Measurements from ENCODE around the gene ZBTB7C. TPM values are rescaled to one million over a fixed set of nuclear protein-coding genes. Genes with fewer than 3 reads are reported as not detected.
A peak's percentile ranks its signal among the peaks of the same experiment; 100 is the strongest.

The ZBTB7C gene
- total RNA-seq, 1 experiment from 2014 or later: 0.10 TPM

DNA sequence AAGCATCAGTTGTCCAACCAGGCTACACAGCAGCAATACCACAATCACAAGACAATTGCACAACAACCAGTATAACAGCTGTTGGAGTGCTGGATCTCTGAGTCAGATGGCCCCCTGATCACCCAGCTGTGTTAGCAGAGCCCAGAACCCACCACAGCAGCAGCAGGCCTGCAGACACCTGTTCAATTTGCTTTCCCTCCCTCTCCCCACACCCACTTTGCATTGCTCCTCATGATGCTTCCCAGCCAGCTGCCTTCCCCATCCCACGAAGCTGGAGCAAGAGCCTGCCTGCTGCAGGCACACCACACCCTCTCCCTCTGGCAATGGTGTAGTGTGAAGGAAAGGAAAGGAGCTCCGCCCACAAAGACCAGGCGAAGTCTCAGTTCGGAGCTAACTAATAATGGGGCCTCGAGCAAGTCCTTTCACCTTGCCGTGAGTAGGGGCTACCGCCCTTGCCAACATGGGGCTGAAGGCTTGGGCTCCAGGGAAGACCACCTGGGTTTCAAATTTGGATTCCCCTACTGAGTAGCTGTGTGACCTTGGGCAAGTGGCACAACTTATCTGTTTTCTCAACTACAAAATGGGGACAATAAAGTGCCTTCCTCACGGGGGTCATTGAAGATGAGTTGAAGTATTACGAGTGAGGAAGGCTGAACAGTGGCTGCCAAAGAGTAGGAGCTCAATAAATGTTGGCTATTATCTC lies 19.4 kb upstream of the ZBTB7C start:
- DNase-seq: no peak
- Histone ChIP-seq H3K9me3 (no peaks in the 10 kb centered on the region), H3K4me3 (no peak overlapping the region), H3K36me3 (no peaks in the 10 kb centered on the region), H3K27me3 (no peaks in the 10 kb centered on the region; the same call in 1 of the 2 replicates)

DNA sequence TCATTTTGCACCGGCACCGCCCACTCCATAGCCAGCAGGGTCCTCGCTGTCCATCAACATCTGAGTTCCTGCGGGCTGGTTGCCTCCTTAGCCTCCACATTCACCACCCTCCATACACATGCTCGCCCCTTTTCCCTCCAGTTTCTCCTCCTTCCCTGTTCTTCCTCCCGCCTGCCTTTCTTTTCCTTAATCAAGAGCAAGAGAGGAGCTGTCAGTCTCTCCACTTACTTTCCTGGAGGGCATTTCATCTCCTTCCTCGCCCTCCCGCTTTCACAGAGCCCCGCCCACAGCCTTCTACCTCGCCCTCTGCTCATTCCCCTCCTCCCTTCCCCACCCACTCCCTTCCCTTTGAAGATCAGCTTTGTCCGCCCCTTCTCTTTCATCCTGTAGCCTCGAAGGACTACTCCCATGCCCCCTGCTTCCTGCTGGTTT lies 13.8 kb upstream of the ZBTB7C start:
- Histone ChIP-seq H3K9me3 (no peaks in the 10 kb centered on the region), H3K36me3 (no peaks in the 10 kb centered on the region), H3K27me3 (peaks cover 3% of the 10 kb centered on the region; the same call in 1 of the 2 replicates), H3K4me3 (no peak overlapping the region)
- no peak for DNase-seq

DNA sequence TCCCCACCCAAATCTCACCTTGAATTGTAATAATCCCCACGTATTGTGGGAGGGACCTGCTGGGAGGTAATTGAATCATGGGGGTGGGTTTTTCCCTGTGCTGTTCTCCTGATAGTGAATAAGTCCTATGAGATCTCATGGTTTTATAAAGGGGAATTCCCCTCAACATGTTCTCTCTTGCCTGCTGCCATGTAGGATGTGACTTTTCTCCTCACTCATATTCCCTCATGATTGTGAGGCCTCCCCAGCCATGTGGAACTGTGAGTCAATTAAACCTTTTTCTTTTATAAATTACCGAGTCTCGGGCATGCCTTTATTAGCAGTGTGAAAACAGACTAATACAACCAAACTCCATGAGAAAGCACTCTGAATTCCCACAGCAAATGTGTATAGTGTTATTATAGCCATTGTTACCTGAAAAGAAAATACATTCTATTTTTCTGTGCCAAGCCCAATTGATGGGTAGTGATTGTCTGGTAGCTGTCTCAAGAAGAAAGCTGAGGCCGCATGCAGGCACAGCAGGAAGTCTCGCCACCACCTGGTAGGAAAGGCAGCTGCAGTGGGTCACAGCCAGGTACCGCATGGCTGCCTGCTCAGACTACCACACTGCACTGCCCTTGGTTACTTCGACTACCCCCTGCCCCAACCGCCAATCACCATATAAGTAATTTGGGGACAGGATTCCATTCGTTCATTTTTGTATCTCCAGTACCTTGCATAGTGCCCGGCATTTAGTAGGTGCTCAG lies 10.3 kb upstream of the ZBTB7C start:
- H3K27me3 ChIP-seq: 0 out of 2 replicates have a peak, but pooled peaks cover 3% of the 10 kb centered on the region
- DNase-seq: no peak
- no peaks in the 10 kb centered on the region for H3K9me3 ChIP-seq
- H3K36me3 ChIP-seq: no peaks in the 10 kb centered on the region
- H3K4me3 ChIP-seq: no peak overlapping the region

DNA sequence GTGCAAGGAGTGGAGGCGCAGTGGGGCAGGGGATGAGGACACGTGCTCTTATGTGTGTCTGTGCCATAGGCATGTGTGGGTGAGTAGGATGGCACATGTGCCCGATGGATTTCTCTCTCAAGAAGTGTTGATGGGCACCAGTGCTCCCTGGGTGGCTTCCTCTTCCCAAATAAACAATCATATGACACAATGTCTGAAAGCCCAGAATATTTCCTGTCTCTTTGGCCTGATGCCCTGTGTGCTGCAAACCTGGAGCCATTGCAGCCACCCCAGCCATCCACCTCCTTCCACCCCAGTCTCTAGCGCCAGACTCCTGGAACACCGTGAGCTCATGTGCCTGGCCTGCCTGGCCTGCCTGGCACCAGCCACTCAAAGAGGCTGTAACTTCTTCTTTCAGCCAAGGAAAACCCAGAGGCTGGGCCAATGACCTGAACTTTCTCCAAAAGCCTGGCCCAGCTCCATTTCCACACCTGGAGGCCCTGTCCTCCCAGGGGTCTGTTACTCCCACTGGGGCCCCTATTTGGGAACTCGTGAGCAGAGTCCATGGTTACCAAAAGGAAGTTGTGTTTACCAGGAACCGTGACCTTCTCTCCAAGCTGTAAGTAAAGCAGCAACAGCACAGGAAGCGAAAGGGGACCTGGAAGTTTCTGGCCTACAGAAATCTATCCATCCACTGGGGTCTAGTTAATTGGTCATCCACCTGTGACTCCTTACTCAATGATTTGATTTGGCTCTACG lies 9.5 kb upstream of the ZBTB7C start:
- Histone ChIP-seq H3K36me3 (no peaks in the 10 kb centered on the region), H3K9me3 (no peaks in the 10 kb centered on the region), H3K4me3 (no peak overlapping the region), H3K27me3 (0 out of 2 replicates have a peak, but pooled peaks cover 3% of the 10 kb centered on the region)
- peak; percentile 60 for DNase-seq

DNA sequence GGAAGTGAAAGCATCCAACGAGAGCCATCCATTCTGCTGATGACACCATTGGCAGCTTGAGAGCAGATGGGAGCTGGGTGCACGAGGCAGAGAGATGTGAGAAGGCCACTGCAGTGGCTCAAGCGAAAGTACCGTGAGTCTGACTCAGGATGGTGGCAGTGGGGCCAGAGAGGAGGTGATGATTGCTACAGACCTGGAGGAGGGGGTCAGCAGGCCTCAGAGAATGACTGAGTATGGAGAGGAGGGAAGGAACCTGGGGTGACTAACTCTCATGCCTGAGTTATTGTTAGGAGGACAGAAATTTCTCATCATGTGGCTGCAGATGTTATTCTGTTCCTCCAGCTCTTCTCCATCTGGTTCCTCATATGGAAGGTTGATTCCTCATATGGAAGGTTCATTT lies 8.8 kb upstream of the ZBTB7C start:
- Histone ChIP-seq H3K9me3 (no peaks in the 10 kb centered on the region), H3K4me3 (no peak overlapping the region), H3K36me3 (no peaks in the 10 kb centered on the region), H3K27me3 (no peaks in the 10 kb centered on the region)
- no peak for DNase-seq

DNA sequence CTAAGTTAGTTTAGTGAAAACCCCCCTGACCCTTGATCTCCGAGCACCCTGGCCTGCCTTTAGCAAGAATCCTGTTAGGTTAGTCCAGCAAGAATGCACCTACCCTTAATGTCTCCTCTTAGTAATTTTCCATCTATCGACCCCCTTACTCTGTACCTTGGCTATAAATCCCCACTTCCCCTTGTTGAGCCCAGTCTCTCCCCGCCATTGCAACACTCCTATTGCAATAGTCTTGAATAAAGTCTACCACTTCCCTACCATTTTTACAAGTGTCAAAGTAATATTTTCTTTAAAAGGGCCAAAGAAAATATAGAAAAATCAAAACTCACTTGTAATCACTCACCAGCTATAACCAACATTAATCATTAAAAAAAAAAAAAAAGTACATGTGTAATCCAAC lies 4.2 kb upstream of the ZBTB7C start:
- Histone ChIP-seq H3K27me3 (peaks cover 17% of the 10 kb centered on the region), H3K9me3 (no peaks in the 10 kb centered on the region), H3K36me3 (no peaks in the 10 kb centered on the region), H3K4me3 (no peak overlapping the region)
- DNase-seq: no peak

DNA sequence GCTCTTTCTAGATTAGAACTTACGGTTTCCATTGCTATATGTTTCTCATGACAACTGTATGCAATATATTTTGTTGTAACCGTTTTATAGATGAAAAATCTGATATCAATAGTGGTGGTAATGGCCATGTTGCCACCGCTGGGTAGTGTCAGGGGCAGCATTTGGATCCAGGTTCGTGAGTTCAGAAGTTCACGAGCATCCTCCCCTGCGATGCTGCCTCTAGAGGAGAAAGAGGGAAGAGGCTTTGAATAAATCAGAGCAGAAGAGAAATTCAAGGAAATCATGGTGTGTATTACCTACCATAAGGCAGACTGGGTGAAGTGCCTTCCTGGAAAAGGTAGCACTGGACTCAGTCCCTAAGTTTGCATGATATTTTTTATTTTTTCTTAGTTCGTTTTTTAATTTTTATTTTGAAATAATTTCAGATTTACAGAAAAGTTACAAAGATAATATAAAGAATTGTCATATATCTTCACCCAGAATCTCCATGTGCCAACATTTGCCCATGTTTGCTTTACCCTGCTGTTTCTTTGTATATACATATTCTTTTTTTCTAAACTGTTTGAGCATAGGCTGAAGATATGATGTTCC lies 3.3 kb upstream of the ZBTB7C start:
- Histone ChIP-seq H3K27me3 (peaks cover 17% of the 10 kb centered on the region), H3K36me3 (no peaks in the 10 kb centered on the region), H3K4me3 (no peak overlapping the region), H3K9me3 (no peaks in the 10 kb centered on the region)
- DNase-seq: peak; percentile 28

DNA sequence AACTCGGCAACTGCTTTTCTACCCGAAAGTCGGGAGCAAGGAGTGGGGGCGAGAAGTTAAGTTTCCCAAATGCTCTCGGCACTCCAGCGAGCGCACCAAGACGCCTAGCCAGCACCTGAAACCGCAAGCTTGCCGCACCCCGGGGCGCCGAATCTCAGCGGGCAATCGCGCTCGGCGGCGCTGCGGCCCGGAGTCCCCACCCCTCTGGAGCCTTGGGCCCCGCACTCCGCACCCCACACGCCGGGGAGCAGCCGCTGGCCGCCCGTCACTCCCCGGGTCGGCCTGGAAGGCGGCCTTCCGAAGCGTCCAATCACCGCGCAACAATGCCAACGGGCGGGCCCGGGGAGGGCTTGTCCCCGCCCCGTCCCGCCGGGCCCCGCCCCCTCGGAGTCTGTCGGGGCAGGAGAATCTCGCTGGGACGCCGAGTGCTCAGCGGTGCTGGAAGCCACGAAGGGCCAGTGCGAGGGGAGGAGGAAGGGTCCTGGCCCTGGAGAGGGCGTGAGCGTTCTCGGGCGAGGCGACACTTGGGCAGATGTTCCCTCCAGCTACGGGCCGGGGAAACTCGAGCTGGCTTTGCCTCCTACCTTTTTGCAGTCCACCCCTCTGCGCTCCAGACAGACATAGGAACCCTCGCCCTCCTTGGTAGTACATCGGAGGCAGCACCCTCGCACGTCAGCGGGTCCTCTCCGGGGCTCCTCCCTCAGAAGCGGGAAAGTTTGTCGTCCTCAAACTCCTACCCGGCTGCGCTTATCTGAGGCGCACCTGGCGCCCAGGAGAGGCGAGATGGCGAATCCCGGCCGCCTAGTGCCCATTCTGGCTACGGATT lies 1.1 kb upstream of the ZBTB7C start:
- Histone ChIP-seq H3K36me3 (no peaks in the 10 kb centered on the region), H3K27me3 (peaks cover 17% of the 10 kb centered on the region), H3K9me3 (no peaks in the 10 kb centered on the region), H3K4me3 (peak overlapping the region; percentile 58)
- DNase-seq: peak; percentile 83

DNA sequence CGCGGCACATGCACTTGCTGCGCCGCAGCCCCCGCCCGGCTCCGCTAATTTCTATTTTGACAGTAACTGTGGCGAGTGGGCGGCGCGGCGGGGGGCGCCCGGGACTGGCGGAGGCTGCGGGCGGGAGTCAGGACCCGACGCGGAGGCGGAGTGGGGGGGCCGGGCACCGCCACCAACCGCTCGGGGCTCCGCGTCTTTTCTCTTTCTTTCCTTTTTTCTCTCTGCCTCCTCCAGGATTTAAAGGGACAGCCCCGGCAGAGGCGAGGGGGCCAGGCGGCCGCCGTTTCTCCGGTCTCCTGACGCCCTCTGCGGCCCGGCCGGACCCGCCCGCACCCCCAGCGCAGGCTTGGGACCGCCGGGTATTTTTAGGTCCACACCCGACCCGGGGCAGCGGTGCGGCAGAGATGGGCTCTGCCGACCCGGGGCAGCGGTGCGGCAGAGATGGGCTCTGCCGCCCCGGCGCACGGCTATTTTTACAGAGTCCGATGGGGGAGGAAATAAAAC lies 460 bp upstream of the ZBTB7C start:
- peak; percentile 28 for DNase-seq
- H3K27me3 ChIP-seq: peaks cover 17% of the 10 kb centered on the region
- H3K4me3 ChIP-seq: peak overlapping the region; percentile 58
- H3K9me3 ChIP-seq: no peaks in the 10 kb centered on the region
- H3K36me3 ChIP-seq: no peaks in the 10 kb centered on the region

DNA sequence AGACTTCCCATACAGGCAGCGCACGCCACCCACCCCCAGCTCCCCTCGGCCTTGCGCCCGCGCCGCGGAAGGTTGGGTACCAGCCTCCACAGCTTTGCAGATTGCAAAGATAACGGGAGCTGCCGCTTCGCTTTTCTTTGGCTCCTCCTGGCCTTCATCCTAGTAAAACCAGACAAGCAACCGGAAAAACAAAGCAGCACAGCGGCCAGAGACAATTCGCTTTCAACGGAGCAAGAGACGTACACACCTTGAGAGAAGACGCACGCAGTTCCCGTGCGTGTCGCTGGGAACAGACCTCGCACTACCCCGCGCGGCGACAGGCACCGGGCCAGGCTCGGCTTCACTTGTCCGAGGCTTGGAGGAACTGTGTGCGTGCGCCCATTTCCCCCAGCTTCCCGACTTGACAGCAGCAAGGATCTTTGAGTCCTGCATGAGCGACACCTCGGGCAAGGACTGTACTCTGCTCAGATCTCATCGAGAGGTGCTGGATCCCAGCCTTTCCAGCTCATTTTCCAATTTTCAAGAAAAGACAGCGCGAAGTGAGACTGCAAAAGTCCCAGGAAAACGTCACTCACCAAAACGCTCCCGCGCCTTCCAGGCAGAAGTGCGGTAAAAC lies 964 bp downstream of the ZBTB7C start:
- DNase-seq: no peak
- Histone ChIP-seq H3K36me3 (no peaks in the 10 kb centered on the region), H3K4me3 (no peak overlapping the region), H3K9me3 (no peaks in the 10 kb centered on the region), H3K27me3 (peaks cover 17% of the 10 kb centered on the region)

DNA sequence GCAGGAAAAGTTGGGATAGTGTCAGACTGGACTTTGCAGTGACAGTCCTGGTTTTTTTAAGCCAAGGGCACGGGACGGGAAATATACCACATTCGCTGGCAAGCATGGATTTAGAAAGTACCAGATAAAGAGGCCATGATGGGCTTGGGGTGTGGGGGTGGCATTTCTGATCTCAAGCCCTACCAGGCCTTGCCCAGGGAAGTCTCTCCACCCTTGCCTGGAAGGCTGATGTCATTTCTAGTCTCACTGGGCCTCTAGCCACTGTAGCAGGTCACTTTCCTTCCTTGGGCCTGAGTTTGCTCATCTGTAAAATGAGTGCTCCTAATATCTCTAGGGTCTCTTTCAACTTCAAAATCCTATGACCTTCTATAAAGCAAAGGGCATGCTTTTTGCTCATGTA lies 1.8 kb downstream of the ZBTB7C start:
- Histone ChIP-seq H3K27me3 (peaks cover 17% of the 10 kb centered on the region), H3K36me3 (no peaks in the 10 kb centered on the region), H3K9me3 (no peaks in the 10 kb centered on the region), H3K4me3 (no peak overlapping the region)
- no peak for DNase-seq

DNA sequence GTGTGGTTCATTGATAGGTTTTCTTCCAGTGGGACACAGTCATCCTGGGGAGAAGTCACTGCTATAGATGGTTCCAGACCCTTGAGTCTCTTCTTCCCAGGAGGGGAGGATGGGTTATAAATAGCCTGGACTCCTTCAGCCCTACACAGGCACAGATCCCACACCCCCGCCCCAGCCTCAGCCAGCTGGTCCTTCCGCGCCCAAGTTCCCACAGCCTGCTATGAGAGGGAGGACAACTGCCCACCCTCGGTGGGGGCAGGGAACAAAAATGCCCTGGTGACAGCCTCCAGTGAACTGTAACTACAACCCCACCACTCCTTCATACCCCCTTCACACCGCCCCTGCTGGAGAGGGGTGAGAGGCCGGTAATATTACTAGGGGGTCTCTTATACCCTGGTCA lies 3.2 kb downstream of the ZBTB7C start:
- DNase-seq: no peak
- Histone ChIP-seq H3K9me3 (no peaks in the 10 kb centered on the region), H3K27me3 (peaks cover 5% of the 10 kb centered on the region), H3K36me3 (no peaks in the 10 kb centered on the region), H3K4me3 (no peak overlapping the region)

DNA sequence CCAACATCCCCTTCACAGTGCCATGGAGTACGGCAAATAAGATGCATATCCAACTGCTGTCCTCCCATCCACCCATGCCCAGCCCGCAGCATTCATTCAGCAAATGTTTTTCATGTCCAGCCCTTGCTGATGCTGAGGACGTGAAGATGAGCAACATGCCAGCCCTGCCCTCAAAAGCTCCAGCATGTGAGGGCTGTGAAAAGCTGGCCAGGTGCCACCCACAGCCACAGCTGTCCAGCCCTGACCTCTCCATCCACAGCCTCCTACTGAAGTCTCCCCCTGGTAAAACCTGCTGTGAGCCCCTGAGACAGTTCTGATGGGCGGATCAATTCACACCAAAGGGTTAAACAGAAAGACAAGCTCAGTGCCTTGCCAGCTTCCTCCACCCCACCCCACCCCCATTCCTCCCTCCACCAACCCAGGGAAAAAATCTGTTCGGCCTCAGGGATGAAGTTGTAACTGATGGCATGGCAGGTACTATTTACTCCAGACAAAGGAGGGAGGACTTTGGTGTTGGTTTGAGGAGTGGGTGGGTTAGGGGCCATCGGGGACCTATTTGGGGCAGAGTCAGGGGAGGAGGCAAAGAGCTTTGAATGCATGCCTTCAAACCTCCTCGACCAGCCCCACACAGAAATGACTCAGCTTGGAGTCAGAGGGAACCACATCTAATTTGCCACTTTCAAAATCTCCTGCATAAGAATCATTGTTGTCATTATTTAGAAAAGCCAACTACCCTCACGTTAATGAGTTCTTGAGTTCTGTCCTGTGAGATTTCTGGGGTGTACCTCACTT lies 4.3 kb downstream of the ZBTB7C start:
- Histone ChIP-seq H3K4me3 (no peak overlapping the region), H3K9me3 (no peaks in the 10 kb centered on the region), H3K36me3 (no peaks in the 10 kb centered on the region), H3K27me3 (no peaks in the 10 kb centered on the region)
- peak; percentile 63 for DNase-seq

DNA sequence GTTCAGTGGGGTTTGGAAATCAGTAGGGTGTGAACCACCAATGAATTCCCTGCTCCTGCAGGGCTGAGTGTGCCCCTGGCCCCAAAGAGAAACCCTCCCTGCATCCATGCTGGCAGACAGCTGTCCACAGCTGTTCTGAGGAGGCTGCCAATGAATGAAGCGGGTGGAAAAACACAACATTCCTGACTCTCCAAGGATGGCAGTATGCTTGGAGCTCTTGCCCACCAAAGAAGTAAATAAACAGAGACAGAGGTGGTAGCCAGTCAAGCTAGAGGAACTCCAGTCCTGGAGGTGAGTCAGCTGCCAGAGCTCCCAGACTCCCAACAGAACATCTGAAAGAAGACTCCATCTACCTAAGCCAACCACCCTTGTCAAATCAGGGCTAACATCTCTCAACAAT lies 6.2 kb downstream of the ZBTB7C start:
- Histone ChIP-seq H3K27me3 (no peaks in the 10 kb centered on the region), H3K9me3 (no peaks in the 10 kb centered on the region), H3K4me3 (no peak overlapping the region), H3K36me3 (no peaks in the 10 kb centered on the region)
- peak; percentile 82 for DNase-seq
